HFF-Myc (cell line): ENCODE data around the gene CFAP46.

ENCODE experiments used
- DNase-seq: peaks from one replicate; pipeline ENCODE4 v3.0.0-alpha.2; 2011; ENCODE audit warnings: low read depth; ENCODE audit errors: extremely low read depth
- H3K4me3 ChIP-seq: replicated peaks from 2 replicates; pipeline ENCODE4 v1.5.1; 2011; ENCODE audit warnings: low read depth, mild to moderate bottlenecking, control low read depth, low read length
- TF ChIP-seq, protein P1 (sequence below): IDR thresholded peaks from 2 replicates; pipeline ENCODE4 v1.5.1; 2012; ENCODE audit warnings: mild to moderate bottlenecking, low read depth, low read length, control low read depth; ENCODE audit errors: missing control alignments

CFAP46 gene

DNA sequence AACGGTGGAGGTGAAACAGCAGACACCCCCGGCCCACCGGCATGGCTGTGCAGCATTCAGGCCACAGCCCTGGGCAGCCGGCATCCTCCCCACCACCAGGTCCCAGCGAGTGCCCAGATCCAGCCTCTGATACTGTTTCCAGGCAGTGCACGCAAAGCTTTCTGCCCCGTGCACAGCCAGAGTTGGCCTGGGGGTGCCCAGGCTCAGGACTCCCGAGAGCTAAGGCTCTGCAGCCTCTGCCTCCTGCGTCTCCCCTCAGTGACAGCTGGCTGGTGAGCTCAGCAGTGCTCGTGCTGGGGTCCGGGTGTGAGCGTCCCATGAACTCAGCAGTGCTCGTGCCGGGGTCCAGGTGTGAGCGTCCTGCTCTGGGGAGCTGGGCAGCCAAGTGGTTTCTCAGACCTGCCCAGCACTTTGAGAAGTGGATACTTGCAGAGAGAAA, 65.4 kb downstream of the CFAP46 start:
- TF ChIP-seq, protein P1, sequence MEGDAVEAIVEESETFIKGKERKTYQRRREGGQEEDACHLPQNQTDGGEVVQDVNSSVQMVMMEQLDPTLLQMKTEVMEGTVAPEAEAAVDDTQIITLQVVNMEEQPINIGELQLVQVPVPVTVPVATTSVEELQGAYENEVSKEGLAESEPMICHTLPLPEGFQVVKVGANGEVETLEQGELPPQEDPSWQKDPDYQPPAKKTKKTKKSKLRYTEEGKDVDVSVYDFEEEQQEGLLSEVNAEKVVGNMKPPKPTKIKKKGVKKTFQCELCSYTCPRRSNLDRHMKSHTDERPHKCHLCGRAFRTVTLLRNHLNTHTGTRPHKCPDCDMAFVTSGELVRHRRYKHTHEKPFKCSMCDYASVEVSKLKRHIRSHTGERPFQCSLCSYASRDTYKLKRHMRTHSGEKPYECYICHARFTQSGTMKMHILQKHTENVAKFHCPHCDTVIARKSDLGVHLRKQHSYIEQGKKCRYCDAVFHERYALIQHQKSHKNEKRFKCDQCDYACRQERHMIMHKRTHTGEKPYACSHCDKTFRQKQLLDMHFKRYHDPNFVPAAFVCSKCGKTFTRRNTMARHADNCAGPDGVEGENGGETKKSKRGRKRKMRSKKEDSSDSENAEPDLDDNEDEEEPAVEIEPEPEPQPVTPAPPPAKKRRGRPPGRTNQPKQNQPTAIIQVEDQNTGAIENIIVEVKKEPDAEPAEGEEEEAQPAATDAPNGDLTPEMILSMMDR = no peak
- no peak overlapping the region for H3K4me3 ChIP-seq
- no peak for DNase-seq

DNA sequence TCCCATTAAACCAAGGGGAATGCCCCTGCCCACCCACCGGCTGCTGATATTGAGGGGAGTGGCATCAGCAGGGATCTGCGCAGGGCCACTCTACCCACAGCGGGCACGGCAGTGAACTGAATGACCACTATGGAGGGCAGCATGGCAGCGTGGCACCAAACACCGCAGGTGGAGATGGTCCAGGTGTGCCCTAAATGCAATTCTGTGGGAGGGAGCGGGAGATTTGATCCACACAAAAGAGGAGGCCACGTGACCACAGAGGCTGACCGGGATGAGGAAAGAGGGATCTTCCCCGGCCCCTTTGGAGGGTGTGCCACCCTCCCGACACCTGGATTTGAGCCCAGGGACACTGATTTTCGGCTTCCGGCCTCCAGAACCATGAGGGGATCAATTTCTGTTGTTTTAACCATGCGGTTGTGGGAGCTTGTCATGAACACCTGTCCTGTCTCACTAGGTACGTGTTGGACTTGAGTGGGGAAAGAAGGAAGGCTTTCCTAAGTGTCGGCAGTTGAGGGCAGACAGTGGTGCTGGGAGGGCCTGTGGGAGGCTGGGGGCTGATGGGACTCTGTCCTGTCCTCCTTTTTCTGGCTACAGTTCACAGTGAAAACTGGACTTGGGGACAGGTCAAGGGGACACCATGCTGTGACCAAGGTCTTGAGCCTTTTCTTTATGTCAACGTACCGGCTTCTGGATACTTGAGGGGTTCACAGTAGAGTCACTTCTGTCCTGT, 66.1 kb downstream of the CFAP46 start:
- DNase-seq = no peak
- TF ChIP-seq, protein P1 = no peak
- H3K4me3 ChIP-seq = no peak overlapping the region

DNA sequence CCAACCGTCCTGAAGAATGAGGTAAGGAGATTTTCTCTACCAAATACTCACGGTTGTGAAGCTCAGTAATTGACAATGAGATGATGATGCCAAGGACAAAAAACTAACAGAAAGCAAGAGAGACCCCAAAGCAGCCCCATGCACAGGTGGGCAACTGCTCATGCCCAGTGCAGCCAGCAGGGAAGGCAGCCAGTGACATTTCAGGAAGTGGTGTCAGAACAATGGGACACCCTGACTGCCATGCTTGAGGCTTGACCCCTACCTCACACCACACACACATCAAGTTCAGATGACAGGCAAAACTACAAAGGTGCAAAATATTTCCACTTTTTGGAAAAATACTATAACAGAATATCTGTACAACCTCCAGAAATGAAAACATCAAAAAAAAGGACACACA, 66.9 kb downstream of the CFAP46 start:
- TF ChIP-seq, protein P1 = no peak
- DNase-seq = no peak
- H3K4me3 ChIP-seq = no peak overlapping the region

DNA sequence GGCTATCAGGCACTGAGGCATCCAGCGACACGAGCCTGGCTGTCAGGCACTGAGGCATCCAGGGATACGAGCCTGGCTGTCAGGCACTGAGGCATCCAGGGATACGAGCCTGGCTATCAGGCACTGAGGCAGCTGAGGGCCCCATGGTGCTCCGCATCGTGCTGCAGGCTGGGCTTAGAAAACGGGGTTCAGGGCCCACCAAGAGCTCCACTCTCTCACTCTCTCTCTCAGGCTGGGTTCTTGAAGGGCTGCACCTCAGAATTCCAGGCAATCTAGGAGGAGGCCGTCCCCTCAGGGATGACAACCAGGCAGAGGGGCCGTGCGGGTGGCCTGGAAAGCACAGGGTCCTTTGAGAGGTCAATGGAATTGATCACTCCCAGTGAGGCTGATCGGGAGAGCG, 69.0 kb downstream of the CFAP46 start:
- DNase-seq = no peak
- TF ChIP-seq, protein P1 = no peak
- no peak overlapping the region for H3K4me3 ChIP-seq

DNA sequence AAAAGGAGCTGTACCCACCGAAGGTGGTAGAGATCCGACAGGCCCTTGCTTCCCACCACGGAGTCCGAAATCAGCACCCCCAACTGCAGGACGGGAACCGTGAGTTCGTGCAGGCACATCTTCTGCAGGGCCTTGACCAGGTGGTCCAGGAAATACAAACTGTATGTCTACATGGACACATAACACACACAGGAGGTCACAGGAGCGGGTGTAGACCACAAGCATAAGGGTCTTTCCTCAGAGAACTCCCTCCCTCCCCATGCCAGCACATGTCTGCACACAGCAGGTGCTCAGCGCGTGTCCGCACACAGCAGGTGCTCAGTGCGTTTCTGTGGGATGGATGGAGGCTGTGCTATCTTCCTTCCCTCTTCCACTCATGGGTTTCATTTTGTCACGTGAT, 69.7 kb downstream of the CFAP46 start:
- no peak overlapping the region for H3K4me3 ChIP-seq
- DNase-seq = no peak
- TF ChIP-seq, protein P1 = no peak

DNA sequence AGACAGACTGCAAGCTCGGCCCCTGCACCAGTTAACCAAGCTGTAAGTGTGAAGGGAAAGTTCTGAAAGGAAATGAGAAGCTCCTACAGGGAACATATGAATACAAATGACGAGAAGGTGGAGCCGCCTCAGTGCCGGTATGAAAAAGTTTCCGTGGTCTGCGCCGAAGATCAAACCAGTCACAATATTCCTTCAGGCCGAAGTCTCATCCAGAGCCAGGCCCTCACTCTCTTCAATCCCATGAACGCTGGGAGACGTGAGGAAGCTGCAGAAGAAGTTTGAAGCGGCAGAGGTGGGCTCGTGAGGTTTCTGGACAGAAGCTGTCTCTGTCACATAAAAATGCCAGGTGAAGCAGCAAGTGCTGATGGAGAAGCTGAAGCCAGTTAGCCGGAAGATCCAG, 71.9 kb downstream of the CFAP46 start:
- no peak for DNase-seq
- H3K4me3 ChIP-seq = no peak overlapping the region
- TF ChIP-seq, protein P1 = no peak

DNA sequence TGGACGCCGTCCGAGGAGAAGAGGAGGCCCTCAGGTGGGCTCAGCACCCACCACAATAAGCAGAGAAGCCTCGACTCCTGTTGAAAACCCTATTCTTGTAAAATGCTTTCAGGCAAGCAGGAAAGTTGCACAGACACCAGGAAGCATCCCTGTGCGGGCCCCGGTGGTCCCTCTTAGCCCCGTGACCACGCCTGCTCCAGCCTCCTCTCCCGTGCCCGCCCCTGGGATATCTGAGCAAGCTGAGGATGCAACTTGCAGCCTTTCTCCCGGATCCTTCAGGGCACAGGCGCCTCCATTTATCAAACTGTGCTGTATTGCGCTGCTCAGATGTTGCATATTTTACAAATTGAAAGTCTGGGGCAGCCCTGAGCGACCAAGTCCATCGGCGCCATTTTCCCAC, 72.7 kb downstream of the CFAP46 start:
- TF ChIP-seq, protein P1 = no peak
- no peak for DNase-seq
- H3K4me3 ChIP-seq = no peak overlapping the region
